Embryonic facial prominence (tissue), 1 donor: ENCODE data around the gene ZNF79.

Source experiments
- DNase-seq: peaks from one replicate; pipeline ENCODE4 v3.0.0-alpha.2; 2016; ENCODE audit errors: extremely low spot score

The ZNF79 gene

DNA sequence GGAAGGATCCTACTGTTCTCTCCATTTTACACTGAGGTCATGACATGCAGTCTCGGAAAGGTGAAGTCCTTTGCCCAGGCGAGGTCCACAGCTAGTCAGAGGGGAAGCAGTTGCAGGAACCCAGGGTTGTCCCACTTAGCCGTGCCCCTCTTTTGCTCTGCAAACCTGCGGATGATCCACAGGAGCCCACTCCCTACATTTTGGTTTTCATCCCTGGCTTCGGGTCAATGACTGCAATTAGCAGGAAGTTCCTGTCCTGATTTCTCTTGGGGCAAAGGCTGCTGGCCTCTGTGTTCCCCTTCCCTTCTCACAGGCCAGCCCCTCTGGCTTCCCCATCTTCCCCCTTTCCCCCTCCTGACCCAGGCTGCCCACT is 25.9 kb upstream of the ZNF79 start:
- DNase-seq, result no peak

DNA sequence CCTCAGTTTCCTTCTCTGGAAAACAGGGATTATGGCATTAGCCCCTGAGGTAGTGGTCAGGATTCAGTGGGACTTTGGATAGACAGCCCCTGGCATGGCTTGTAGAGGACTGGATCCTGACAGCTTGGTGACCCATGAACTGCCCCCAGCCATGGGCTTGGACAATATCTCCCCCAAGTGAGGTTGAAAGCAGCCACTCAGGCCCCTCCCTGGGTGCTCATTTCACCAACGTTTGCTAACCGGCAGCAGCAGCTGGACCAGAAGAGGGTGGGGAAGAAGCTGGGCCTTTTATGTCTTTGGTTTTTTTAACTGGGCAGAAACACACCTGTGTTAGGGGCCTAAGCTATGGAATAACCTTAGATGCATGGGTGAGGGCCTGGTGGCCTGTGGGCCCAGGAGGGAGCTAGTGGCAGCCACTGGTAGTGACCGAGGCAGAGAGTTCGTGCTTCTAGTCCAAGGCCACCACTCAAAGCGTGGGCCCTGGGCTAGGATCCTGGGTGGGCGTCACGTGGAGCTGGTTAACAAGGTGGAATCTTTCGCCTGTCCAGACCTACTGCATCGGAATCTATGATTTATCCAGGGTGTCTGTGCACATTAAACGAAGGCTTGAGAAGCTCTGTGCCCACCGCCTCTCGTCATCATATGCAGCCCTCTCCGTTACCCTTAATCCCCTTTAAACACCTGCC is 25.3 kb upstream of the ZNF79 start:
- DNase-seq, result no peak

DNA sequence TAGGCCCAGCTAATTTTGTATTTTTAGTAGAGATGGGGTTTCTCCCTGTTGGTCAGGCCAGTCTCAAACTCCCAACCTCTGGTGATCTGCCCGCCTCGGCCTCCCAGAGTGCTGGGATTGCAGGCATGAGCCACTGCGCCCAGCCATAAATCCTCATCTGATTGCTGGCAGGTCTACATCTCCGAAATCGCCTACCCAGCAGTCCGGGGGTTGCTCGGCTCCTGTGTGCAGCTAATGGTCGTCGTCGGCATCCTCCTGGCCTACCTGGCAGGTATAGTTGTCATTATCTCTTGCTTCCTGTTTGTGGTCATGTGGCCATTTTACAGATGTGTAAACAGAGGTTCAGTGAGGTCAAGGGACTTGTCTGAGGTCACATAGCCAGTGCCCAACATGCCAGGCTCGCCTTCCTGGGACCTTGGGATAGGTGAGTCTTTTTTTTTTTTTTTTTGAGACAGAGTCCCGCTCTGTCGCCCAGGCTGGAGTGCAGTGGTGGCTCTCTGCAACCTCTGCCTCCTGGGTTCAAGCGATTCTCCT is 24.4 kb upstream of the ZNF79 start:
- no peak for DNase-seq

DNA sequence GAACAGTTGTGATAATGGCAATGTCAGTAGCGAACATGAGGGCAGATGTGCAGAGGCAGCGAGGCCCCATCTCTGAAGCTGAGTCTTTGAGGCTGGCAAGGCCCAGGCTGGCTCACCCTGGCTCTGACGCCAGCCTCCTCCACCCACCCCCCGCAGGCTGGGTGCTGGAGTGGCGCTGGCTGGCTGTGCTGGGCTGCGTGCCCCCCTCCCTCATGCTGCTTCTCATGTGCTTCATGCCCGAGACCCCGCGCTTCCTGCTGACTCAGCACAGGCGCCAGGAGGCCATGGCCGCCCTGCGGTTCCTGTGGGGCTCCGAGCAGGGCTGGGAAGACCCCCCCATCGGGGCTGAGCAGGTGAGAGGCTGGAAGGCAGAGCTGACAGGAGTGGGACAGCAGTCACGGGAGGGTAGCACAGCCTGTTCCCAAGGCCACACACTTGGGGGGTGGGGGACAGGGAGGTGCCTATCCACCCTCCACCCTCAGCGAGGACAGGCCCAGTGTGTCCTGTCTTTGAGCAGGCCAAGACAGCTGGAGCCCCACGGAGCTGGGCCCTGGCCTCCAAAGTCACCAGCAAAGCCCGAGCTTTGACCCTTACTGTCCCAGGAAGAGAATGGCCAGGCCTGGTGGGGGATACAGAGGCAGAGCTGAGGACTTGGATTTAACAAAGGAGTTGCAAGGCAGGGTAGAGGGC is 21.6 kb upstream of the ZNF79 start:
- DNase-seq, result no peak

DNA sequence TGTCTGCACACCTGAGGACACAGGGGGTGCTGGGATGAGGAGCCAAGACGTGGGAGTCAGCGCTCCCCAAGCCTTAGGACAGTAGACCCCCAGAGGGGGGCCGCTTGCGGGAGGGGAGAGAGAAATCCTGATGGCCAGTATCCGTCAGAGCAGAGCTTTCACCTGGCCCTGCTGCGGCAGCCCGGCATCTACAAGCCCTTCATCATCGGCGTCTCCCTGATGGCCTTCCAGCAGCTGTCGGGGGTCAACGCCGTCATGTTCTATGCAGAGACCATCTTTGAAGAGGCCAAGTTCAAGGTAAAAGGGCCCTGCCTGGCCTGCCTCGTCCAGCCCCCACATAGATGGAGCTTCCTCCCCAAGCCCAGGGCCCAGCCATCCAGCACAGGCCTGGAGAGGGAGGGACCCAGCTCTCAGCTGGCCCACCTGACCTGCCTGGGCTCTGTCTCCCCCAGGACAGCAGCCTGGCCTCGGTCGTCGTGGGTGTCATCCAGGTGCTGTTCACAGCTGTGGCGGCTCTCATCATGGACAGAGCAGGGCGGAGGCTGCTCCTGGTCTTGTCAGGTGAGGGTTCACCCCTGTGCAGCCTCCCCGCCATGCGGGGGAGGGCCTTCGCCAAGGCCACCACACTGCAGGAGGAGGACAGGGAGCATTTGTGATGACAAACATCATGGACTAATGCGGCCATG is 20.5 kb upstream of the ZNF79 start:
- DNase-seq, result no peak

- no peak for DNase-seq
These were observed 19.6 kb upstream of the ZNF79 start for GRCh38 chr9:127404631-127405030.

GRCh38 chr9:127405344-127406125 is 18.6 kb upstream of the ZNF79 start:
- no peak for DNase-seq

- DNase-seq, result no peak
These were observed 17.2 kb upstream of the ZNF79 start for GRCh38 chr9:127406799-127407491.

GRCh38 chr9:127407492-127407843 is 16.7 kb upstream of the ZNF79 start:
- DNase-seq, result no peak

DNA sequence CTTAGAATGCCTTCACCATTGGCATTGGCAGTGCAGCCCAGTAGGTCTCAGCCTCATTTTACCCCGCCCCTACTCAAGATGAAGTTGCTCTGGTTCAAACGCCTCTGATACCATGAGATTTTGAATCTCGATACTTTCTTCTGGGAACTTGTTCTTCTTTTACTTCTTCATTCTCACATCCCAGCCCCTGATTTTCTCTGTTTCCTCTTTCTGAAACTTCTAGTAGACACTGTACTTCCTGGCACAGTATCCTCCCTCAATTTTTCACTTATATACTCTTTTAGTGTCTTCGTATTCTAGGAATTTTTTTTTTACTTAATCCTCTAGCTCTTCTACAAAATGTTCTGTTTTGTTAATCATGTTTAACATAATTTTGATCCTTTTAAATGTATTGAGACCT is 13.1 kb upstream of the ZNF79 start:
- DNase-seq, result no peak

- DNase-seq, result no peak
These were observed 9.0 kb upstream of the ZNF79 start for GRCh38 chr9:127415141-127415540.

GRCh38 chr9:127415657-127416056 is 8.5 kb upstream of the ZNF79 start:
- DNase-seq, result no peak

DNA sequence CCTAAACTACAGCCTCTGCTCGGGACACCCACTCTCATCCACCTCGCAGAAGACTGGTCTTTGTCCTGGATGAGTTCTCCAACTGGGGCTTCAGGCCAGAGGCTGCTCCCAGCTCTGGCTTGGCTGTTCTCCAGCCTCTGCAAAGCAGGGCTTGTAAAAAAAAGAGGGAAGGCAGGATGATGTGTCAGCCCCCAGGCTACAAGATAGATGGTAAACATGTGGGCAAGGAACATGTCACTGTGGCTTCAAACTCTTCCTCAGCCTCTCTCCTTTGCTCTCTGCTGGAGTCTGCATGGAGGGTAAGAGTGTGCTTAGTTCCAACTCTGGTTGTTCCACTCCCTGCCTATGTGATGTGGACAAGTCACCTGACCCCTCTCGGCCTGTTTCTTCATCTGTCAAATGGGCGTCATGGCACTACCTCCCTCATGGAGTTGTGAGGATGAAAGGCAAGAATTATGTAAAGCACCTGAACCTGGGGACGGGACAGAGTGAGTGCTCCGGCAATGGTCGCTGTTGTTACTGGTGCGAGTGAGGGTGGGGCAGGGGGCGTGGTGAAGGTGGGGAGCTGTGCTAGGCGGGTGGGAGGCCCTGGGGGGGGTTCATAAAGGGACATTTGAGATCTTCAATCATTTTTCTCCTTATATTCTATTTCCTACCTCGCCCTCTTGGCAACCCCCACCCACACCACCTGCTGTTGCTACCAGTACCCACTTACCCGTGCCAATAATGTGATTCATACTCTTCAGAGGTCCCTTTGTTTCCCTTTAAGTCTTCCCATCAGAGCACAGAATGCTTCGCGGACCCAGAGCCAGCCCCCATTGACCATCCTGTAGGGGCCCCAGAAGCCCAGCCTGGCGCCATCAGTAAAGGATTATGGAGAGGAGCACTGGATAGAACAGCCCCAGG is 6.8 kb upstream of the ZNF79 start:
- no peak for DNase-seq

DNA sequence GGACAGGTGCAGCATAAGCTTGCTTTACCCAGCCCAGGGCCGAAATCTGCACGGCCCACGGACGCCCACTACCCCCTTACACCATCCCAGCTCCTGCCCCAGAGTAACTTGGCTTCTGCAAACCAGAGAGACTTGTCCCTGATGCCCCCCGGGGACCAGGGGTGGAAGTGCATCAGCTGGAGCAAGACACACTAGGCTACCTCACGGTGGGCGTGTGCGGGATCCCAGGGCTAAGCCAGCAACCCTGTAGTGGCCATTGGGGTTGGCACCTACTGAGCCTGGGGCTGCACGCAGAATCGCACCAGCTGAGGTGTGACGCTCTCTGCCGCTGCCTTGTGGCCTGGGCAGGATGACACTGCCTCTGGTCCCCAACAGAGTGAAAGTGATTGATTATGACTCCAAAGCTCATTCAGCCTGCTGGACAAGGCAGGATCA is 6.1 kb upstream of the ZNF79 start:
- DNase-seq, result no peak

DNA sequence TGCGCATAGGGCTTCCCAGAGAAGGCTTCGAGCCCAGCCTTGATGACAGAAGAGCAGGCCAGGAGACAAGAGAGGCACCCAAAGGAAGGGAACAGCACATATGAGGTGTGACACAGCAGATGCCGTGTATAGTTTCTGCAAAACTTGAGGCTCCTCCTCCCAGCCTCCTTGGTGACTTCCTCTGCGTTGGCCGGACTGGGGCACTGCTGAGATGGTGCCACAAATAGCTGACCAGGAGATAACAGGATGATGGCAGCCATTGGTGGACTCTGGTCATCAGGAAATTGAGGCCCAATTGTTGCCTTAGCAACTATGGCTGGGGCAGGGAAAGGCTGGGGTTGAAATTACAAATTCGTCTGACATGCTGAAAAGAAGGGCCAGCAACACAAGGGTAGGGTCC is 4.8 kb upstream of the ZNF79 start:
- no peak for DNase-seq

- DNase-seq, result no peak
These were observed 3.1 kb upstream of the ZNF79 start for GRCh38 chr9:127421057-127421456.

- no peak for DNase-seq
These were observed 1.9 kb upstream of the ZNF79 start for GRCh38 chr9:127422133-127422782.

GRCh38 chr9:127422787-127423186 is 1.4 kb upstream of the ZNF79 start:
- no peak for DNase-seq

- DNase-seq, result no peak
These were observed 677 bp upstream of the ZNF79 start for GRCh38 chr9:127423476-127423933.

DNA sequence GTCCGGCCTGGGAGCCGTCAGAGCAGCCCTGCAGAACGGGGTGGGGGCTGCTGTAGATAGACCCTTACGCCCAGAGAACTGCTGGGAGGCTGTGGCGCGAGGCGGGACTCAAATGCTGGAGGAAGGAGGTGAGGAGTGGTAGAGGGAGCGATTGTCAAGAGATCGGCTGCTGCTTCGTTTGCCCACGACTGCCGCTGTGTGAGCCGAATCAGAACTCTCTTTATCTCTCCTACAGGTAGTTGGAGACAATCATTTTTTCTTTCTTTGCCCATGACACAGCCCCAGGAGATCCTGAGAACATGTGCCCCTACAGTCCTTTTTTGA is 456 bp downstream of the ZNF79 start:
- DNase-seq, result no peak
